ENCODE results near the gene ELAVL3. TPM values are rescaled to one million over a fixed set of nuclear protein-coding genes. Genes with fewer than 3 reads are reported as not detected.

The ELAVL3 gene
- total RNA-seq (under 1 TPM in 1 of 2 donors, not detected in 1; 0.21 TPM), polyA plus RNA-seq (ENCODE audit: insufficient read length in 6 of 6) (under 1 TPM; 0.04 to 0.31 (median 0.15) TPM)
- long read RNA-seq, donor 1, result 0 reads
- long read RNA-seq, donor 2, result 0 reads
- long read RNA-seq, donor 3, result 0 reads
- long read RNA-seq, donor 4, result 0 reads
- long read RNA-seq, donor 5, result 0 reads
- long read RNA-seq, donor 6, result 0 reads
- long read RNA-seq, donor 7, result 0 reads
- long read RNA-seq, donor 8, result 0 reads
- long read RNA-seq, donor 9, result 0 reads
- long read RNA-seq, donor 10, result 0 reads
- long read RNA-seq, donor 11, result 0 reads
- long read RNA-seq, donor 12, result 0 reads

- intact Hi-C loops (cut with DNase I), result no loop called here
- peaks cover 38 to 69% of the 10 kb centered on the region in 2 donors for H3K27me3 ChIP-seq
Observed at GRCh38 chr19:11480715-11481533, at the start of gene ELAVL3. ELAVL3 (minus strand) TSS chr19:11481046; CDS start chr19:11480608, 438 bp downstream.

GRCh38 chr19:11530432-11530831 lies 49.6 kb upstream of the ELAVL3 start:
- intact Hi-C loops (cut with DNase I), result no loop called here
- DNase-seq, result peak in 3 of 4 donors; percentile 67 to 82 (median 72)
- H3K4me3 ChIP-seq, result no peak overlapping the region
- no peak overlapping the region for H3K27ac ChIP-seq
- TF ChIP-seq CTCF (IDR thresholded peaks at IDR 0.05), result no peak
- no peaks in the 10 kb centered on the region for H3K9me3 ChIP-seq
- H3K27me3 ChIP-seq, result no peaks in the 10 kb centered on the region
- ATAC-seq, result peak; percentile 2
- H3K36me3 ChIP-seq, result no peaks in the 10 kb centered on the region
- peaks cover 8 to 35% of the 10 kb centered on the region in 2 donors for H3K4me1 ChIP-seq

More at GRCh38 chr19:11480715-11481533, at the start of gene ELAVL3:
- ATAC-seq (no peak), DNase-seq (peak in 1 of 4 donors; percentile 76)
- TF ChIP-seq CTCF (IDR thresholded peaks at IDR 0.05), result no peak
- H3K4me3 ChIP-seq, result peak within 1 kb of the TSS in 1 of 2 donors; percentile 43
- H3K4me1 ChIP-seq, result peaks cover 19 to 44% of the 10 kb centered on the region in 2 donors
- H3K36me3 ChIP-seq, result peaks cover 0 to 17% of the 10 kb centered on the region in 2 donors
- H3K27ac ChIP-seq, result no peak within 1 kb of the TSS
- no peaks in the 10 kb centered on the region for H3K9me3 ChIP-seq

GRCh38 chr19:11528551-11529341 lies 47.9 kb upstream of the ELAVL3 start, which contains the start of gene ECSIT:
ECSIT (minus strand) TSS chr19:11529134; CDS start chr19:11519170, 9,964 bp downstream.
- peak within 1 kb of the TSS; percentile 82 to 84 for H3K27ac ChIP-seq
- ATAC-seq, result peak; percentile 99
- peak within 1 kb of the TSS; percentile 69 to 96 for H3K4me3 ChIP-seq
- TF ChIP-seq CTCF (IDR thresholded peaks at IDR 0.05), result no peak
- intact Hi-C loops (cut with DNase I), result no loop called here
- H3K27me3 ChIP-seq, result no peaks in the 10 kb centered on the region
- no peaks in the 10 kb centered on the region for H3K36me3 ChIP-seq
- H3K4me1 ChIP-seq, result peaks cover 8 to 32% of the 10 kb centered on the region in 2 donors
- peak; percentile 95 to 98 (median 96) for DNase-seq
- no peaks in the 10 kb centered on the region for H3K9me3 ChIP-seq

- Histone ChIP-seq H3K4me1 (no peaks in the 10 kb centered on the region), H3K36me3 (peaks cover 0 to 70% of the 10 kb centered on the region in 2 donors), H3K4me3 (no peak overlapping the region), H3K27me3 (no peaks in the 10 kb centered on the region), H3K27ac (no peak overlapping the region), H3K9me3 (no peaks in the 10 kb centered on the region)
- intact Hi-C loops (cut with DNase I), result no loop called here
- no peak for DNase-seq
- ATAC-seq, result no peak
- TF ChIP-seq CTCF (IDR thresholded peaks at IDR 0.05), result no peak
Observed at GRCh38 chr19:11519138-11519537, 38.3 kb upstream of the ELAVL3 start.

Data from left lung (tissue), 14 donors.